PC-3 (cell line): Measurements from ENCODE around the gene HOXB9. TPM values are rescaled to one million over a fixed set of nuclear protein-coding genes. Genes with fewer than 3 reads are reported as not detected.

ENCODE experiments used
- ATAC-seq: fragments of 200-7000 bp; cut with Tn5 transposase; 2 replicates; pipeline ENCODE4 v1.9.1; 2020; ENCODE audit warnings: mild to moderate bottlenecking, moderate library complexity
- BruUV-seq: library from RNA; stranded (reverse); fragments of 400-500 nt; replicated peaks from 2 replicates; lab custom pipeline; 2021; lab: Mats Ljungman, UMichigan
- CTCF ChIA-PET: fragments of 300-600 bp; sonication (Branson Sonifier 250); formaldehyde crosslinking; loops from one replicate; lab custom pipeline; 2022; ENCODE audit warnings: antibody characterized with exemption; lab: Charles Lee
- POLR2A ChIA-PET: fragments of 300-600 bp; sonication (Branson Sonifier 250); formaldehyde crosslinking; loops from one replicate; lab custom pipeline; 2022; ENCODE audit warnings: antibody characterized with exemption; ENCODE audit not compliant: unreplicated experiment; lab: Charles Lee
- DNase-seq: peaks from one replicate; pipeline ENCODE4 v3.0.0-alpha.2; 2015
- H2AFZ ChIP-seq: fragments of 300-600 bp; sonication (generic); 2 replicates; pipeline ENCODE4 v1.6.0; 2016; ENCODE audit warnings: antibody characterized with exemption, low read length
- H3F3A ChIP-seq: fragments of 300-600 bp; sonication (generic); one replicate; pipeline ENCODE4 v1.6.0; 2017; ENCODE audit warnings: antibody characterized with exemption, low read length, control low read depth, mild to moderate bottlenecking; ENCODE audit not compliant: unreplicated experiment
- H3K27ac ChIP-seq: fragments of 300-600 bp; sonication (generic); 2 replicates; pipeline ENCODE4 v1.5.1; 2016; ENCODE audit warnings: mild to moderate bottlenecking, low read length
- H3K27me3 ChIP-seq: fragments of 300-600 bp; sonication (generic); 2 replicates; pipeline ENCODE4 v1.6.1; 2016; ENCODE audit warnings: low read length, mixed read lengths
- H3K36me3 ChIP-seq: fragments of 300-600 bp; sonication (generic); 2 replicates; pipeline ENCODE4 v1.6.1; 2016; ENCODE audit warnings: low read depth, mixed run types, low read length, mixed read lengths
- H3K4me1 ChIP-seq: fragments of 300-600 bp; sonication (generic); 2 replicates; pipeline ENCODE4 v1.5.1; 2016; ENCODE audit warnings: low read length; ENCODE audit not compliant: insufficient read depth
- H3K4me2 ChIP-seq: fragments of 300-600 bp; sonication (generic); 2 replicates; pipeline ENCODE4 v1.6.0; 2016; ENCODE audit warnings: low read length
- H3K4me3 ChIP-seq: fragments of 300-600 bp; sonication (generic); 2 replicates; pipeline ENCODE4 v1.5.1; 2016; ENCODE audit warnings: mild to moderate bottlenecking, low read length, mixed read lengths
- H3K79me2 ChIP-seq: fragments of 300-600 bp; sonication (generic); 2 replicates; pipeline ENCODE4 v1.6.1; 2017; ENCODE audit warnings: low read length, mixed read lengths
- H3K9ac ChIP-seq: fragments of 300-600 bp; sonication (generic); 2 replicates; pipeline ENCODE4 v1.6.0; 2016; ENCODE audit warnings: mild to moderate bottlenecking, low read length
- H3K9me2 ChIP-seq: fragments of 300-600 bp; sonication (generic); replicated peaks from 2 replicates; pipeline ENCODE4 v1.6.1; 2016; ENCODE audit warnings: mixed run types, low read length, mixed read lengths
- H3K9me3 ChIP-seq: fragments of 300-600 bp; sonication (generic); 2 replicates; pipeline ENCODE4 v1.6.1; 2016; ENCODE audit warnings: low read length, mixed read lengths
- H4K20me1 ChIP-seq: fragments of 300-600 bp; sonication (generic); 2 replicates; pipeline ENCODE4 v1.6.1; 2016; ENCODE audit warnings: low read length, mixed read lengths
- CTCF ChIP-seq: fragments of 300-600 bp; sonication (generic); conservative IDR thresholded peaks from 2 replicates; pipeline ENCODE4 v1.5.1; 2017; ENCODE audit warnings: antibody characterized with exemption, low read depth, mild to moderate bottlenecking, low read length
- EZH2 ChIP-seq: fragments of 300-600 bp; sonication (generic); IDR thresholded peaks from one replicate; pipeline ENCODE4 v1.6.1; 2017; ENCODE audit warnings: antibody characterized with exemption, mild to moderate bottlenecking, low read length; ENCODE audit not compliant: unreplicated experiment
- EZH2phosphoT487 ChIP-seq: fragments of 300-600 bp; sonication (generic); IDR thresholded peaks from 2 replicates; pipeline ENCODE4 v1.6.1; 2018; ENCODE audit warnings: mild to moderate bottlenecking, antibody characterized with exemption, low read length, borderline replicate concordance
- intact Hi-C: fragments of 100-400 bp; cut with micrococcal nuclease; formaldehyde crosslinking; loops from 2 replicates; pipeline ENCODE4 v1.9.0; 2023
- total RNA-seq: library from RNA; depleted of rRNA; stranded (reverse); fragments of >200 nt; gene quantifications from 2 replicates; pipeline ENCODE4 v1.2.3, GENCODE V29; 2014

HOXB9 gene
- total RNA-seq, 1 experiment from 2014 or later = 7.0 TPM

- no peak overlapping the region for H3K27ac ChIP-seq
- H3K9me2 ChIP-seq = no peaks in the 10 kb centered on the region
- H3K36me3 ChIP-seq = no peaks in the 10 kb centered on the region
- intact Hi-C loops = no loop called here
- DNase-seq (no peak), ATAC-seq (no peak)
- H3K9ac ChIP-seq = no peak overlapping the region
- H3F3A ChIP-seq = no peaks in the 10 kb centered on the region
- H3K4me3 ChIP-seq = no peak overlapping the region
- no peak overlapping the region for H3K4me2 ChIP-seq
- H4K20me1 ChIP-seq = no peaks in the 10 kb centered on the region
- no peaks in the 10 kb centered on the region for H3K27me3 ChIP-seq
- H3K79me2 ChIP-seq = no peaks in the 10 kb centered on the region
- ChIA-PET POLR2A (no interaction called here), CTCF (no interaction called here)
- no peaks in the 10 kb centered on the region for H3K9me3 ChIP-seq
- no peak overlapping the region for H2AFZ ChIP-seq
- no TSS peak for BruUV-seq
- TF ChIP-seq EZH2phosphoT487 (no peak), CTCF (no peak), EZH2 (no peak)
- H3K4me1 ChIP-seq = peaks cover 8% of the 10 kb centered on the region; the same call in 1 of the 2 replicates
Observed at GRCh38 chr17:48641541-48642058, 15.4 kb upstream of the HOXB9 start.

- Histone ChIP-seq H3K36me3 (no peaks in the 10 kb centered on the region), H3F3A (no peaks in the 10 kb centered on the region), H3K4me2 (no peak overlapping the region), H3K79me2 (no peaks in the 10 kb centered on the region), H3K9ac (no peak overlapping the region), H3K27ac (no peak overlapping the region), H4K20me1 (no peaks in the 10 kb centered on the region), H3K4me1 (peaks cover 13% of the 10 kb centered on the region; the same call in 1 of the 2 replicates), H2AFZ (no peak overlapping the region), H3K27me3 (no peaks in the 10 kb centered on the region), H3K9me2 (no peaks in the 10 kb centered on the region), H3K4me3 (no peak overlapping the region), H3K9me3 (no peaks in the 10 kb centered on the region)
- CTCF ChIA-PET = no interaction called here
- DNase-seq = no peak
- intact Hi-C loops = no loop called here
- ATAC-seq = no peak
- BruUV-seq = no TSS peak
- no peak for TF ChIP-seq EZH2
- no peak for TF ChIP-seq EZH2phosphoT487
- TF ChIP-seq CTCF = no peak
- POLR2A ChIA-PET = no interaction called here
Observed at GRCh38 chr17:48640858-48641180, 14.7 kb upstream of the HOXB9 start.

- DNase-seq (no peak), ATAC-seq (no peak)
- intact Hi-C loops = no loop called here
- Histone ChIP-seq H3K27me3 (no peaks in the 10 kb centered on the region), H3F3A (no peaks in the 10 kb centered on the region), H3K4me2 (no peak overlapping the region), H3K36me3 (no peaks in the 10 kb centered on the region), H4K20me1 (no peaks in the 10 kb centered on the region), H3K4me1 (peaks cover 13% of the 10 kb centered on the region; the same call in 1 of the 2 replicates), H3K9ac (no peak overlapping the region), H2AFZ (no peak overlapping the region), H3K4me3 (no peak overlapping the region), H3K27ac (no peak overlapping the region), H3K9me2 (no peaks in the 10 kb centered on the region), H3K79me2 (no peaks in the 10 kb centered on the region), H3K9me3 (no peaks in the 10 kb centered on the region)
- POLR2A ChIA-PET = interaction anchor here (0.5 to 0.6 kb wide), 2 partner anchors 15 to 523 kb away, joined by 3 to 5 read pairs; no protein-coding TSS in a partner anchor
- CTCF ChIA-PET = interaction anchor here (1.0 kb wide), 1 partner anchor 244 kb away, joined by 3 read pairs; no protein-coding TSS in a partner anchor
- BruUV-seq = no TSS peak
- TF ChIP-seq CTCF (no peak), EZH2 (no peak), EZH2phosphoT487 (no peak)
Observed at GRCh38 chr17:48639982-48640857, 14.1 kb upstream of the HOXB9 start.
